Transverse colon (tissue), 4 donors: ENCODE data around the gene LRRC3C.

Source experiments
- CTCF ChIP-seq, 5 experiments: fragments of 200-600 bp in 3 of 5; fragments of 450-650 bp in 2 of 5; sonication (generic) in 3 of 5; IDR thresholded peaks; 1 replicate in 2 of 5; 2 replicates in 3 of 5; pipeline ENCODE4 v1.5.1; 2016 to 2017; ENCODE audit warnings: antibody characterized with exemption in 5 of 5, inconsistent platforms in 3 of 5, mild to moderate bottlenecking in 2 of 5, moderate library complexity in 1 of 5
- EP300 ChIP-seq: sonication (generic); formaldehyde crosslinking; IDR thresholded peaks from one replicate; pipeline ENCODE4 v1.6.1; 2017; ENCODE audit warnings: antibody characterized with exemption, low read depth
- POLR2A ChIP-seq: fragments of 450-650 bp; IDR thresholded peaks from one replicate; pipeline ENCODE4 v1.6.1; 2016; ENCODE audit warnings: antibody characterized with exemption, mild to moderate bottlenecking, moderate library complexity
- POLR2AphosphoS5 ChIP-seq, 3 donors: sonication (generic); formaldehyde crosslinking; IDR thresholded peaks; one replicate each; pipeline ENCODE4 v1.6.1; 2016; ENCODE audit warnings: antibody characterized with exemption in 3 of 3

- TF ChIP-seq CTCF (IDR thresholded peaks at IDR 0.05): no peak
- no peak for TF ChIP-seq POLR2AphosphoS5 (IDR thresholded peaks at IDR 0.05)
- no peak for TF ChIP-seq POLR2A
- TF ChIP-seq EP300: no peak
These were observed 16.3 kb downstream of the LRRC3C start for GRCh38 chr17:39943702-39944392.
